Stimulated activated CD8-positive, alpha-beta memory T cell treated with anti-CD3 and anti-CD28 coated beads, Interleukin-15, amount 100 ng/mL, for 48 hours (primary cell): ENCODE data around the gene CNTROB.

Source experiments
- DNase-seq, 2 donors: peaks; one replicate each; pipeline ENCODE4 v3.0.0-alpha.2; 2020; ENCODE audit warnings: low read depth in 2 of 2

CNTROB gene

GRCh38 chr17:7909089-7909488, 22.9 kb upstream of the CNTROB start:
- no peak for DNase-seq

DNA sequence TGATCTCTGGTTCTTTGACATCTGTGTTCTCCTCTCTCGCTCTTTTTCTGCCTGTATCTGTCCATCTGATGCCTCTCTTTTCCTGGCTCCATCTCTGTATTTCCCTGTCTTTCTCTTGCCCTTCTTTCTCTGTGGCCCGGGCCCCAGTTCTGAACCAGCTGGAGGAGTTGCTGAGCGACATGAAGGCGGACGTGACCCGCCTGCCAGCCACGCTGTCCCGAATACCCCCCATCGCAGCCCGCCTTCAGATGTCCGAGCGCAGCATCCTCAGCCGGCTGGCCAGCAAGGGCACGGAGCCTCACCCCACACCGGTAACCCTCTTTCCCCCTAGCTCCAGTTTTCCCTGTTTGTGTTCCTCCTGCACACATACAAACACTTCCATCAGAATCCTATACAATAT, 21.7 kb upstream of the CNTROB start:
- no peak for DNase-seq

GRCh38 chr17:7910711-7911110, 21.3 kb upstream of the CNTROB start:
- no peak for DNase-seq

- DNase-seq, result no peak
Observed at GRCh38 chr17:7911116-7911515, 20.9 kb upstream of the CNTROB start.

GRCh38 chr17:7912927-7913524, 19.0 kb upstream of the CNTROB start:
- no peak for DNase-seq

DNA sequence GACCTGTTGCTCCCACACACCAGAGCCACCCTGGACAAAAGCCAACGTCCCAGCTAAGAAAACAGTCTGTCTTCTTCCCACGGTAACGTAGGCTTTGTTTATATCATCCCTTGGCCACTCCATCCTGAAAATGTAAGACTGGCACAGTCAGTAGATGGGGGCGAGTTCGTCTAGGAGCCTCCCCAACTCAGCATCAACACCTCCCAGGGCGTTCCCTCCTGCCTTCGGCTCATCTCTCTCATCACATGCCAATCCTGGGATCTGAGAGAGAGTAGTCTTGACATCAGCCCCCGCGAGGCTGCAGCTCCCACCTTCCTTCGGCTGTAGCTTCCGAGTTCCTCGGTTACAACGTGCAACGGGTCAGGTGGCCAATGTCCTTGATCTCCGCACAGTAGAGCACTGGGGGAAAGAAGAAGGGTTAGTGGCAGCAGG, 16.8 kb upstream of the CNTROB start:
- no peak for DNase-seq

DNA sequence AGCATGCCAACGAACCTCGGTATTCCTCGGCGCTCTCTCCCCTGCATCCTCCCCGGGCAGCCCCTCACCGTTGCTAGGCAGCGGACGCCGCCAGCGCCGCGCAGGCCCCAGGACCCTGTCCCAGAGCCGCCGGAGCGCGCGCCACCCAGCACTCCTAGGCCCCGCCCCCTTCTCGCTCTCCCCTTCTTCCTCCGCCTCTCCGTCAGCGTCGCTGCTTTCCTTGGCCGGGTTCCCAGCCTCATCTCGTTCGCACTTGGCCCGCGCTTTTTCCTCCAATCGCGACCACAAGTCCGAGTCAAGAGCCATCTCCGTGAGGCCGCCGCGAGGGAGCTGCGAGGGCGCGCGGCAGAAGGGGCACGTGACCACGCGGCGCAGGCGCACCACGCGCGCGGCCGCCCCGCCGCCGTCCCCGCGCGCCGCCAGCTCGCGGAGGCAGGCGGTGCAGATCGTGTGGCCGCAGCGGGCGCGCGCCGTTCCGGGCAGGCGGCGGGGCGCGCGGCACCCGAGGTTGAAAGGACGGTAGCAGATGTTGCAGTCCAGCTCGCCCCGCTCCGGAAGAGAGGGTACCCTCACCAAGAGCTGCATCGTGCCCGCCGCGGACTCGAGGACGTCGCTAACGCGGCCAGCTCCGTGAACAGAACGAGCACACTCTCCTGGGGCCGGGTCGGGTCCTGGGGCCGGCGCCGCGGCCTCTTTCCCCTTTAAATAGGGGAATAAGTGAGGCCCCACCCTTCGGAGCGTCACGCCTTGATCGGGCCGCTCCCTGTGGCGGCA, 16.2 kb upstream of the CNTROB start, which contains the start of gene RNF227:
Gene RNF227, minus strand, starts transcription at position 679 of the 774 bp plus-strand sequence. Its CDS starts 94 bp downstream, at position 585.
- DNase-seq, result peak; percentile 83

DNA sequence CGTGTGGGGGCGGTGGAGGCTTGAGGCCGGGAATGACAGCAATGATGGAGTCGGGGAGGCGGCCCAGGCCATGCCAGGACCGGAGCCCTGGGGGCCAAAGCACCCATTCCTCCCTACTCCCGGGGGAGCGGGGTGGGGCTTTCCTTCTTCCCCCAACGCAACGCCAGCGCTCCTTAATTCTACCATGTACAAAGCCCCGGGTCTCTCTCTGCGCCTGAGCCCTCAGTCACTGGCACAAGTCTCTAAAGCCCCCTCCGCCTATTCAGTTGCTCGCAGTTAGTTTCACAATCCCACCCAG, 15.7 kb upstream of the CNTROB start:
- no peak for DNase-seq

DNA sequence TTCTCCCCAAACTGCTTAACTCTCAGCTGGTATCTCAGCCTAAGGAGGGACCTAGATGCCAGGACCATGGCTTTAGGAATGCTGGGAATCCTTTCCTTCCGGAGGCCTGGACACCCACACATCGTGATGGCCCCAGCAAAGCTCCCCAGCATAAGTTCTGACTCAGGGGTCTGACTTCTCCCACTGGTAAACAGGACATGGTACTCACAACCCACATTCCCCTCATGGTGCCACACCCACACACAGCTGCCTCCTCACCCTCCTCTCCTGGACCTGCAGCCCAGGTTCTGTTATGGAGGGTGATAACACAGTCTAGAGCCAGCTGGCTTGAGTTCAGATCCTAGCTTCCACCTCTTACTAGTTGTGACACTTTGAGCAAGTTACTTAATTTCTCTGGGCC, 15.2 kb upstream of the CNTROB start:
- DNase-seq, result no peak

DNA sequence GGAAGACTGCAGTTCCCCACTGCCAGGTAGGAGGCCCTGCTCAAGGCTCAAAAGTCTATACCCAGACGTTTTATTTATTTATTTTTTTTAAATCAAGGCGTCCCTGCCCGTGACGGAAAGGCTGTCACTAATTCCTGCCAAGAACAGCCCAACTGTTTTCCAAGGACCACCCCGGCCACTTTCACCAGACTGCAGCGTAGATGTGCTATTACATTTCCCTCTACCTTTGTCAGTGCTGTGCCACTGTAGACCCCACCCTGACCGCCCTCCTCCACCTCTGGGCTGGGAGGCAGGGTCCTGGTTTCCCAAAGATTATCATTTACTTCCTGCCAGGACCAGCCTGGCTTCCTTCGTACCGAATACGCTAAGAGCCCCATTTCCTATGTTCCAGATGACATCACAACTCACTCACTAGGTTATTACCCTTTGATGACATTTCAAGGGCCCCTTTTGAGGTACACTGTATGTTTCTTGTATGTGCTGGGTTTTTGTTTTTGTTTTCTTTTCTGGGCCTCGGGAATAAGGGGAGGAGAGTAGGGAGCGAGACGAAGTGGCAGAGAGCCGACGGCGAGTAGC, 9.6 kb upstream of the CNTROB start:
- DNase-seq, result no peak

DNA sequence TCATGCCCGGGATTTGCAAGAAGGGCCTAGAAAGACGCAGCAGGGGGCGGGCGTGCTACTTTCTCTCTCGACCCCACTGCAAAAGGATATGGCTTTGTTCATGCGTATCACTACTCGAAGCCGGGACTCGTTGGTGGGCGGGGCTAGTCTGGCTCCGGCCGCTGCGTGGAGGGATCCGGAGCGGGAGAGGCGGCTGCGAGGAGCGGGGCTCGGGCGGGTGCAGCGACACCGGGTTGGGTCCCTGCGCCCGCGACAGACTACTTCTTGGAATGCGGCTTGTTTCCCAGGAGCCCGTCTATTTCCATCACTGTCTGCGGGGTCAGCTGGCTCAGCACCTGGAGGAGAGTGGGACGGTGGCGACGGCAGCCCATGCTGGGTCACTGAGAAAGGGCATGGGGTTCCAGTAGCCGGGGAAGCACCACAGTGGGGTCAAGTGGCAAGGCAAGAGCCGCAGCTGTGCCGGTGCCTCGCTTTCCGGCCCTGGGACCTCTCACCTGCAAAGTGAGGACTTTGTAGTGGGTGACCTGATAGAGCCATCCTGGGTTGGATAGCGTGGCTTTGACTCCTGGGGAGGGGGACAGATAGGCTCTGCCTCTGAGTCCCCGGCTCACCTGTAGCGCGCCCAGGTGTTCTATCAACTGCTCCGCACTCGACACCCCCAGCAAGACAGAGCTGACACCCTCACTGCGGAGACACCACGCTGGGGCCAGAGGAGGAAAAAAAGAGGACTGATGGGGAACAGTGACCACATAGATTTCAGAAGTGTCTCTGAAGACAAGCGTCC, 9.0 kb upstream of the CNTROB start:
- peak; percentile 62 to 66 for DNase-seq

DNA sequence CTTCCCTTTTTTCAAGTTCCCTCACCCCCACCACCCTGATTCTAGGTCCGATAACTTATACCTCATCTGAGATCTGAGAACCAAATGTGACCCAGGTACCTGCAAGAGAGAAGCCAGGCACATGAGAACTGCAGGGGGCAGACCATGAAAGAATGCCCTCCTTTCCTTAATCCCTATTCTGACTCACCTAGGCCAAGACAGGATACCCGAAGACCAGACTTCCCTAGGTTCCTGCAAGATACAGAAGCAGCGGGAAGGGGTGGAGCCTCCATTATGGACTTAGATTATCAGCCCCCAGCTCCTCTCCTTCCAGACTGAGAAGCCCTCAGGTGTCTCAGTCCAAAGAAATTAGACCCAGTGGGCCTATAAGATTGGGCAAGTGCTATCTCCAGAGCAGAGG, 4.4 kb upstream of the CNTROB start:
- DNase-seq, result no peak

DNA sequence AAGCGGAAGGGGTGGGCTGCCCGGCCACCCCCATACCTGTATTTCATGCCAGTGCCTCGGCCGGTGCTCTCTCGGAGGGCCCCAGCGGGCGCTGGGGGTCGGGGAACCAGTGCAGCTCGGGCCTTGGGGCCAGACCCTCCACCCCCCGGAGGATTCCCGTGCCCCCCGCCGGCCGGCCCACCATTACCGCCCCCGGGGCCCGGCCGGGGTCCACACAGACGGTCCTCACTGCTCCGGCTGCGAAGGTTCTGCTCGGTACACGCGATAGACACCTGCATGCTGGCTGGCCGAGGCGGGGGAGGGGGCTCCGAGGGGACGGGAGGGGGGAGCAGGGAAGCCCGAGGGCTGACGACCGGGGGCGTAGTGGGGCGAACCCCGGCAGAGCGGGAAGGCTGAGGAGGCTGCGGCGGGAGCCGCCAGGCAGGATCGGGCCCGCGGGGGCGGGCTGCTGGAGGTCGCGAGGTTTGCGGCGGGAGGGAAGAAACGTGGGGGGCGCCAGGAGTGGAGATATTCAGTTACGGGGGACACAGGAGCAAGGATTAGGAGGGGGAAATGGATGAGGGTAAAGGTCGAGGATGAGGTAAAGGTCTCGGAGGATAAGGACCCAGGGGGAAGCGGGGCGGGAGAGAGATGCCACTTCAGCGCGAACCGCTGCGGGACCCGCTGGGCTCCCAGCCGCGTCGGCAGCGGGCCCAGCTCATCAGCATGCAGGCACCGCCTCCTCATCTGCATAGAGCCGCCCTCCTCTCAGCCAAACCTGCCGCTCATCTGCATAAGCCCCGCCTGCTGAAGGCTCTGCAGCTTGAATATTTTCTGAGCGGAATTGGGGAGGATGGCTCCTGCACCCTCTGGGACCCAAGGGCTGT, 2.6 kb upstream of the CNTROB start, which contains the start of gene KCNAB3:
Gene KCNAB3, minus strand, starts transcription at position 699 of the 866 bp plus-strand sequence. Its CDS starts 421 bp downstream, at position 278.
- peak in 1 of 2 donors; percentile 12 for DNase-seq

GRCh38 chr17:7930841-7931631, 970 bp upstream of the CNTROB start:
- DNase-seq, result no peak

GRCh38 chr17:7932483-7932891, 481 bp downstream of the CNTROB start:
- DNase-seq, result no peak

GRCh38 chr17:7932949-7933348, 943 bp downstream of the CNTROB start:
- peak in 1 of 2 donors; percentile 30 for DNase-seq

DNA sequence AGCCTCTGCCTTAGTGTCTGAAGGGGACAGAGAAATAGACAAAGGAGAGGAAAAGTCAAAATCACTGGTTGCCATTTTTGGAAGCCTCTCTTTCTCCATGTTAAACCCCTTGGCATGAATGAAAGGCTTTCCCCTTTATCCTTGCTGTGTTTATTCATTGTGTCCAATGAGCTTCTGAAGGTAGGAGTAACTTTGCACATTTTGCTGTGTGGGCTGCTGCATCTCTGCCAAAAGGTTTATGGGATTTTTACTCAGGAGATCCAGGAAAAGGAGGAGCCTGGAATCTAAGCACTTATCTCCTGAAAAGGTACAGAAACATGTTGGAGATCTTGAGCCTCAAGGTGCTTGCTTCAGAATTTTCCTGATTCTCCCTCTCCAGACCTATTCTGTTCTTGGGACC, 3.9 kb downstream of the CNTROB start:
- no peak for DNase-seq

DNA sequence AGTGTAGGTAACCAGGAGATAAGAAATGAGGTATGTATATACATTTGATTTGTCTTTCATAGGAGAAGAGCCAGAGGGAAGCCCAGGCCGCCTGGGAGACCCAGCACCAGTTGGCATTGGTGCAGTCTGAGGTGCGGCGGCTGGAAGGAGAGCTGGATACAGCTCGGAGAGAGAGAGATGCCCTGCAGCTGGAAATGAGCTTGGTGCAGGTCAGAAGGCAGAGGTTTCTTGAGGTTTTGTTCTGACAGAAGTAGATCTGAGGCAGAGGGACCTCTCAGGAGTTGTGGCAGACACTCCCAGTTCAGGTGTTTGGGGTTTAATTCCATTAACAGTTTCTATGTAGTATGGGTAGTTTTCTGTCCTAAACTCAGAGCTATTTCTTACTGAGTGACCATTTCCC, 8.0 kb downstream of the CNTROB start:
- DNase-seq, result no peak

DNA sequence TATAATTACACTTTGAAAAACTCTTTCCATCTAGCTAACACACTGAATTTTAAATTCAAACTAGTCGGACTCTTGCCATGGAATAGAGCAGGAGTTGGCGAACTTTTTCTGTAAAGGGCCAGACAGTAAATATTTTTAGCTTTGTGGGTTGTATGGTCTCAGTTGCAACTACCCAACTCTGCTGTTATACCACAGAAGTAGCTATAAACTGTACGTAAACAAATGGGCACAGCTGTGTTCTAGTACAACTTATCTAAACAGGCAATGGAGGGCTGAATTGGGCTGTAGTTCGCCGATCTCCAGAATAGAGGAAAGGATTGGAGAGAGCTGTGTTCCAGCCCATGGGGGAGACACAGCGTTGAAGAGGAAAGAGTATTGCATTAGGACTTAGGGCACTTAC, 8.7 kb downstream of the CNTROB start:
- DNase-seq, result no peak

DNA sequence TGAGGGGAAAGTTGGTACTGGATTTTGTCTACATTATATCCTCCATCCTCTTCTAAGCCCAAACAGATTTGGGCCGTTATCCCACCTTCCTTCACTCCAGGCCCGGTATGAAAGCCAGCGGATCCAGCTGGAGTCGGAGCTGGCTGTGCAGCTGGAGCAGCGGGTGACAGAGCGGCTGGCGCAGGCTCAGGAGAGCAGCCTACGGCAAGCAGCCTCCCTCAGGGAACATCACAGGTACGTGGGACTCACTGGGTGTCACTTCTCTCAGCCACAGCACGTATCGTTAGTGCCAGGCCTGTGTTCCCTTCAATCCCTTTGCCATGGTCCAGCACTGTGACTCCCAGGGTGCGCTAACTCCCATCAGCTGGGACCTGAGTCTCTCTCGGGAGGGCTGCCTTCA, 11.3 kb downstream of the CNTROB start:
- DNase-seq, result no peak

GRCh38 chr17:7944326-7944725, 12.3 kb downstream of the CNTROB start:
- DNase-seq, result no peak
